Esophagus squamous epithelium (tissue), 5 donors: ENCODE results near the gene SGCD. TPM values are rescaled to one million over a fixed set of nuclear protein-coding genes. Genes with fewer than 3 reads are reported as not detected.

Experiments
- DNase-seq: peaks from one replicate; lab custom pipeline; 2025; lab: John Stamatoyannopoulos, UW
- H3K27ac ChIP-seq, 4 donors: fragments of 200-600 bp; sonication (generic); one replicate each; pipeline ENCODE4 v1.5.1; 2016 to 2019; ENCODE audit warnings: mild to moderate bottlenecking in 1 of 4
- H3K27me3 ChIP-seq, 4 donors: fragments of 200-600 bp; sonication (generic); 1 replicate in 3 of 4; 2 replicates in 1 of 4; pipeline versions ENCODE4 v1.5.1 to v1.6.0; 2017 to 2021; ENCODE audit warnings: antibody characterized with exemption in 1 of 4
- H3K36me3 ChIP-seq, 3 donors: fragments of 200-600 bp; sonication (generic); one replicate each; pipeline ENCODE4 v1.5.1; 2016 to 2019
- H3K4me1 ChIP-seq, 3 donors: fragments of 200-600 bp; sonication (generic); one replicate each; pipeline ENCODE4 v1.5.1; 2017 to 2019
- H3K4me3 ChIP-seq, 4 donors: fragments of 200-600 bp; sonication (generic); 1 replicate in 3 of 4; 2 replicates in 1 of 4; pipeline ENCODE4 v1.5.1; 2016 to 2019; ENCODE audit warnings: mild to moderate bottlenecking in 2 of 4, moderate library complexity in 1 of 4
- H3K9me3 ChIP-seq, 3 donors: fragments of 200-600 bp; sonication (generic); one replicate each; pipeline ENCODE4 v1.5.1; 2016 to 2019
- POLR2A ChIP-seq, 4 donors: fragments of 450-650 bp; IDR thresholded peaks; one replicate each; pipeline ENCODE4 v1.6.1; 2017; ENCODE audit warnings: antibody characterized with exemption in 4 of 4, mild to moderate bottlenecking in 4 of 4, moderate library complexity in 3 of 4
- WGBS, 2 donors: methylation state at CpG; one replicate each; pipeline ENCODE4 v1.1.5; 2018; 5-methylcytosine and 5-hydroxymethylcytosine counted together
- intact Hi-C: fragments of 100-400 bp; cut with DNase I; formaldehyde crosslinking; loops from one replicate; pipeline ENCODE4 v1.15.0; 2022
- total RNA-seq, 4 donors: library from RNA; depleted of rRNA; stranded (reverse); fragments of >200 nt; gene quantifications; one replicate each; pipeline ENCODE4 v1.1.0, GENCODE V29; 2016
- TF ChIP-seq, protein P1 (sequence below), 6 experiments: fragments of 450-650 bp in 4 of 6; fragments of 200-600 bp in 2 of 6; sonication (generic) in 2 of 6; IDR thresholded peaks; one replicate each; pipeline ENCODE4 v1.5.1; 2016 to 2019; ENCODE audit warnings: antibody characterized with exemption in 6 of 6, mild to moderate bottlenecking in 4 of 6, moderate library complexity in 4 of 6
- donor health status: DM: yes; HTN: yes; CAD: no.

SGCD gene
- total RNA-seq, 4 donors from 2014 or later, result 0.08 to 4.4 (median 0.64) TPM

DNA sequence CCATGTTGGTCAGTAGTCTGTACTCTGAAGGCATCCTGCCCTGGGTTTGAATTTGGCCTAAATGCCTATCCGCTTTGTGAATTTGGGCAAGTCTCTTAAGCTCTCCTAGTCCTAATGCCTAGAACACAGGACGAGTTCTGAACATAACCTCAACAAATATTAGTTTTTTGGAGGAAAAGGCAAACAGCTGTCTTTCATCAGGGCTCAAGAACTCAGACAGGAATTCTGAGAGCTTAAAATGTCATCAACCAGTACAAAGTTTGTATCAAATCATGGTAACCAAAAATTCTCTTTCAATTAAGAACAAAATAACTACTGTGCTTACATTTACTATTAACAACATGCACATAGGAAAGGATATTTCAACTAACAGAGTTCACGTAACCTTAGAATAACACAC lies 340.7 kb downstream of the SGCD start:
- Histone ChIP-seq H3K4me3 (no peak overlapping the region), H3K27ac (no peak overlapping the region), H3K27me3 (peaks cover 0 to 5% (median 0%) of the 10 kb centered on the region in 4 donors), H3K36me3 (no peaks in the 10 kb centered on the region), H3K4me1 (no peaks in the 10 kb centered on the region), H3K9me3 (no peaks in the 10 kb centered on the region)
- WGBS, 2 donors, result 75 to 80% methylated on average over 3 of the region's 3 CpGs
- no peak for TF ChIP-seq POLR2A (IDR thresholded peaks at IDR 0.05)
- TF ChIP-seq, protein P1, sequence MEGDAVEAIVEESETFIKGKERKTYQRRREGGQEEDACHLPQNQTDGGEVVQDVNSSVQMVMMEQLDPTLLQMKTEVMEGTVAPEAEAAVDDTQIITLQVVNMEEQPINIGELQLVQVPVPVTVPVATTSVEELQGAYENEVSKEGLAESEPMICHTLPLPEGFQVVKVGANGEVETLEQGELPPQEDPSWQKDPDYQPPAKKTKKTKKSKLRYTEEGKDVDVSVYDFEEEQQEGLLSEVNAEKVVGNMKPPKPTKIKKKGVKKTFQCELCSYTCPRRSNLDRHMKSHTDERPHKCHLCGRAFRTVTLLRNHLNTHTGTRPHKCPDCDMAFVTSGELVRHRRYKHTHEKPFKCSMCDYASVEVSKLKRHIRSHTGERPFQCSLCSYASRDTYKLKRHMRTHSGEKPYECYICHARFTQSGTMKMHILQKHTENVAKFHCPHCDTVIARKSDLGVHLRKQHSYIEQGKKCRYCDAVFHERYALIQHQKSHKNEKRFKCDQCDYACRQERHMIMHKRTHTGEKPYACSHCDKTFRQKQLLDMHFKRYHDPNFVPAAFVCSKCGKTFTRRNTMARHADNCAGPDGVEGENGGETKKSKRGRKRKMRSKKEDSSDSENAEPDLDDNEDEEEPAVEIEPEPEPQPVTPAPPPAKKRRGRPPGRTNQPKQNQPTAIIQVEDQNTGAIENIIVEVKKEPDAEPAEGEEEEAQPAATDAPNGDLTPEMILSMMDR (IDR thresholded peaks at IDR 0.05), result no peak
- DNase-seq, result no peak
- intact Hi-C loops, result no loop called here

DNA sequence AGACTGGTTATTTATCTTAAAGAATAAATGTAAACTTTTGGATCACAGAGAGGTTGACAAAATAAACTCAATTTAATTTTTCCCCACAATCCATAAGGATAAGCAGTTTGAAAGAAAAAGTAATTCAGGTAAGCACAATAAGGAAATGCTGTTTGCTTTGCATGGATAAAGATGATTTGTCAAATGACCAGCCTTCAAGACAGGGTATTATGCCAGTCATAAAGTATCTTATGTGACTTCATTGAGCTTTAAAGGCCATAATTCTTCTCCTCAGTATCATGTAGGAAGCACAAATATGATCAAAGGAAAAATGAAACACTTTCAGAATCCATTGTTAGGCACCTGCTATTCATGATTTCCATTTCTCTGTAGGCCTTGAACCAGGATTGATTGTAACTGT lies 342.5 kb downstream of the SGCD start:
- Histone ChIP-seq H3K4me1 (no peaks in the 10 kb centered on the region), H3K27ac (no peak overlapping the region), H3K4me3 (no peak overlapping the region), H3K9me3 (no peaks in the 10 kb centered on the region), H3K36me3 (no peaks in the 10 kb centered on the region), H3K27me3 (peaks cover 0 to 5% (median 0%) of the 10 kb centered on the region in 4 donors)
- DNase-seq, result no peak
- no peak for TF ChIP-seq POLR2A (IDR thresholded peaks at IDR 0.05)
- TF ChIP-seq, protein P1 (IDR thresholded peaks at IDR 0.05), result no peak
- intact Hi-C loops, result no loop called here

DNA sequence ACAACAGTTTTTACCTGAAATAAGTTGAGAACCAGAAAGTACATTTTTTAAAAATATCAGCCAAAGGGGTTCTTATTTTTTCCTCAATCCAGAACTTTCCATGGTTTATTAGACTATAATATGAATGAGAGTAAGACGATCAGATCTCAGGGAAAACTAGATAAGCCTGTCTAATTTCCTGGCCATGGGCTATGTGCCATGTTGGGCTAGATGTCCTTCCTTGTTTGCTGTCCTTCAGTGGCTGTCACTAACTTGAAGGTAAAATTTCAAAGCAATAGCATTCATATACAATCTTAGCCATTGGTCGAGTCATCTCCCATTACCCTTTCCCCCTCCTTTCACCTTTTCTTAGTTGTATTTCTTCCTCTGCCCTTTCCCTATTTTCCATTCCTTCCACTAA lies 343.7 kb downstream of the SGCD start:
- no peaks in the 10 kb centered on the region for H3K9me3 ChIP-seq
- DNase-seq, result no peak
- TF ChIP-seq, protein P1 (IDR thresholded peaks at IDR 0.05), result no peak
- no peak for TF ChIP-seq POLR2A (IDR thresholded peaks at IDR 0.05)
- H3K27ac ChIP-seq, result no peak overlapping the region
- H3K27me3 ChIP-seq, result peaks cover 0 to 5% (median 0%) of the 10 kb centered on the region in 4 donors
- WGBS, 2 donors, result 57 to 72% methylated on average over 2 of the region's 2 CpGs
- no peak overlapping the region for H3K4me3 ChIP-seq
- no peaks in the 10 kb centered on the region for H3K4me1 ChIP-seq
- H3K36me3 ChIP-seq, result no peaks in the 10 kb centered on the region
- intact Hi-C loops, result no loop called here

DNA sequence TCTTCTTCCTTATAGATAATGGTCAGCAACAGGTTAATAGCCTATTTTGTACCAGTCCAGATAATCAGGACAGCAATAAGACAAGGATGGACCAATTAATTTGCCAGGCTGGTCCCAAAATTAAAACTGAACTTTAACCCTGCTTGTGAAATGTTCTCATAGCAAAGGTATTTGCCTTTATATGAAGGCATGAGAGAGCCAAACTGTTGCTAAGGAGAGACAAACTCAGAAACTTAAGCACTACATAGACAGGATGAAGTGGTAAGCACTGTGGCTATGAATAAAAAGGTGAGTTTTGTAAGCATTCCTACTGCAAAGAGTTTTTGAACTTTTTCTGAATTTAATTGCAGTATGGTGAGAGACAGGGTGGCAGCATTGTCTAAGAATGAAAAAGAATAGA lies 348.4 kb downstream of the SGCD start:
- Histone ChIP-seq H3K27me3 (no peaks in the 10 kb centered on the region), H3K36me3 (no peaks in the 10 kb centered on the region), H3K4me3 (no peak overlapping the region), H3K9me3 (no peaks in the 10 kb centered on the region), H3K27ac (no peak overlapping the region), H3K4me1 (no peaks in the 10 kb centered on the region)
- DNase-seq, result no peak
- intact Hi-C loops, result no loop called here
- no peak for TF ChIP-seq POLR2A (IDR thresholded peaks at IDR 0.05)
- TF ChIP-seq, protein P1 (IDR thresholded peaks at IDR 0.05), result no peak

DNA sequence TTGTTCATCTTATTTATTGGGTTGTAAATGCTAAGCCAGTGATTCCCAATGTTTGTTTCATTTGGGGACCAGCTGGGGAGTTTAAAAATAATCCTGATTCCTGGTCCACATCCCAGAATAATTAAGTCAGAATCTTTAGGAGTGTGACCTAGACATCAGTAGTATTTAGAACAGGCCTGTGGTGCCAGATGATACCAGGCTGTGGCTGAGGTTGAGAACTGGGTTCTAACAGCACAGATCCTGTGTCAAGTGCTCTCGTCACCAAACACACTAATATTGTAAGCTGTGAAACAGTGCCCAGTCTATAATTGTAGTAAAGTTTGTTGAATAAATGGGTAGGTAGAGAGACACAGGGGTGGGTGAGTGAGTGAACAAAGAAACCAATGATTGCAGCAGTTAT lies 351.0 kb downstream of the SGCD start:
- TF ChIP-seq POLR2A (IDR thresholded peaks at IDR 0.05), result no peak
- TF ChIP-seq, protein P1 (IDR thresholded peaks at IDR 0.05), result no peak
- intact Hi-C loops, result no loop called here
- Histone ChIP-seq H3K27me3 (no peaks in the 10 kb centered on the region), H3K36me3 (no peaks in the 10 kb centered on the region), H3K4me1 (no peaks in the 10 kb centered on the region), H3K4me3 (no peak overlapping the region), H3K9me3 (no peaks in the 10 kb centered on the region), H3K27ac (no peak overlapping the region)
- DNase-seq, result no peak
- WGBS, 2 donors, result 62 to 86% methylated on average over 1 of the region's 1 CpG
